ENCODE data around the gene CCDC116.

DNA sequence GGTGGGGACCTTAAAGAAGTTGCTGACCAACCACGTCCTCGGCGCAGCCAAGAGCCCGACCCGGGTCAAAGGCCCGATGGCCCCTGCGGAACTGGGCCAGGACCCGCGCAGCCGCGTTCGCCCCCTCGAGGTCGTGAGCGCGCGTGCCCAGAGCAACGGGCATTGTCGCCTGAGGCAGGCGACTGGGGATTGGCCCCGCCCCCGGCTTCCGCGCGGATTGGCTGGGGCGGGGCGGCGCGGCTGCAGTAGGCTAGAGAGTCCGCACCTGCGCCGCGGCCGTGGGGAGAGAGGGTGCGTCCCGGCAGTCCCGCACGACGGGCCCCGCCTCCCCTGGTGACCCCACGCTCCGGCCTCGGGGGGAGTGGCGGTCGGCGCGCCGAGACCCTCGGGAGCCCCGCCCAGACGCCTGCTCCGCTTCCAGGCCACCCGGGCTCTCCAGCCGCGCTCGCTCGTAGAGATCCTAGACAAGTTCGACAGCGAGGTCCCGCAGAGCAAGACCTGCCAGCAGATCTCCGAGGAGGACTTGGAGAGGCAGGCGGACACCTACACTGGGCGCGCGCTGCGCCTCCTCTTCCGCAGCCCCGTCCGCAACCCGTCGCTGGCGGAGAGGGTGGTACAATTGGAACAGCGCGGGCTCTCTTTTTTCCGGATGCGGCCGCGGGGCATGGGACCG lies 24.9 kb downstream of the CCDC116 start:
- no peak for TF ChIP-seq EZH2 (IDR thresholded peaks at IDR 0.05; ENCODE audit: insufficient read depth, poor library complexity, severe bottlenecking)
- TF ChIP-seq EZH2phosphoT487 (IDR thresholded peaks at IDR 0.05; ENCODE audit: insufficient read depth, low read depth), result no peak
